HG02642 (cell line): Measurements from ENCODE around the gene HPCA.
"Not testable (repeated sequence)": the region's sequence is repeated elsewhere in the genome, so short reads cannot be mapped to it uniquely, and the experiment has no call there.

Experiments used
- ATAC-seq: cut with Tn5 transposase; IDR thresholded peaks from one replicate; pipeline ENCODE4 v1.9.1; 2021; ENCODE audit warnings: mild to moderate bottlenecking; ENCODE audit not compliant: unreplicated experiment, poor library complexity

Gene HPCA

DNA sequence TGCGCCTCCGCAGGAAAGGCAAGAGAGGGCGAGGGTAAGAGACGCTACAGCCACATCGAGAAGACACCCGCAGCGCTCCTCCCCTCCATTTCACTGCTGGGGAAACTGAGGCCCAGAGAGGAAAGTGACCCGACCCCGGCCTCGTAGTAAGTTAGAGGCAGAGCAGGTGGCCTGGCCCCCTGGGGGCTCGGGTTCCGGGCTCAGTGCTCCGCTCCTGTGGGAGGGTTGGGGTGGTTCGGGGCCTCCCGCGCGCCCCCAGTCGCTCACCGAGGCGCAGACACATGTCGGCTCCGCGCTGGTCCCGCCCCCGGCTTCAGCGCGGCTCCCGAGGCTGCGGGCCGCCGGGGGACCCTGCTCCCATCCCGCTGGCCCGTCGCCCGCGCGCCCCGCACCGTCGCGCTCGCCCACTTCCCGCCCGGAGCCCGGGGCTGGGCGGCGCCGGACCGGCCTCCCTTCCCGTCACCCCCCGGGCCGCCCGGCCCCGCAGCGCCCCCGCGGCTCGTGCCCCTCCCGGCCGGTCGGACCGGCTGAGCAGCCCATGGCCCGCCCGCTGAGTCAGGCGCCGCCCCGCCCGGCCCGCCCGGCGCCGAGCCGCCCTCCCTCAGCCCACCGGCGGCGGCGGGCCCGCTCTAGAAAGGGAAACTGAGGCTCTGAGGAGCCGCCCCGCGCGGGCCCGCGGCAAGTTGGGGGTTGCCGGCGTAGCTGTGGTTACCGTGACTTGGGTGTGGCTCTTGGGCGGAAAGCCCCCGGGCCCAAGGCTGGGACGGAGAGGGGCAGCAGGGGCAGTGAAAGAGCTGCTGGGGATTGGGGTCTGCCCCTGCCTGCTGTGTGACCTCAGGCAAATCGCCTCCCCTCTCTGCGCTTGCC is 14.9 kb downstream of the HPCA start, which contains the start of gene TMEM54:
Gene TMEM54, minus strand, starts transcription at position 434 of the 867 bp plus-strand sequence. Its CDS starts 151 bp downstream, at position 283.
- ATAC-seq: no peak

- no peak for ATAC-seq
These were observed 15.7 kb downstream of the HPCA start for GRCh38 chr1:32901823-32902534.

DNA sequence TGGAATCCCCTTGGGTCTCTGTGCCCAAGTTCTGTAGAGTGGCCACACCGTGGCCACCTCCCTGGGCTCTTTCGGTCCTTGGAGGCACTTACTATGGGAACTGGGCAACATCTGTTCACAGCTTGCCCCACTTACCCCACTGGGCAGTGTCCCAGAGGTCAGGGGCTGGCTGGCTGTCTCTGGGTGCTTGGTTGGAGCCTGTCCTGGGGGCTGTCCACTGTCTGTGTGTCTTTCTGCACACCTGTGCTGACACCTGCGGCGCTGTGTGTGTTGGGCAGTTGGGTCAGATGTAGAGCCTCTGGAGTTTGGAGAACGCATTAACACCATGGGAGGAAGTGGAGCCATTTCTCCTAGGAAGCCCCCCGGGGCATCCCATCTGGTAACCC is 16.2 kb downstream of the HPCA start:
- ATAC-seq: no peak

GRCh38 chr1:32903991-32904785 is 17.9 kb downstream of the HPCA start:
- no peak for ATAC-seq

GRCh38 chr1:32904797-32905196 is 18.5 kb downstream of the HPCA start:
- ATAC-seq: no peak

DNA sequence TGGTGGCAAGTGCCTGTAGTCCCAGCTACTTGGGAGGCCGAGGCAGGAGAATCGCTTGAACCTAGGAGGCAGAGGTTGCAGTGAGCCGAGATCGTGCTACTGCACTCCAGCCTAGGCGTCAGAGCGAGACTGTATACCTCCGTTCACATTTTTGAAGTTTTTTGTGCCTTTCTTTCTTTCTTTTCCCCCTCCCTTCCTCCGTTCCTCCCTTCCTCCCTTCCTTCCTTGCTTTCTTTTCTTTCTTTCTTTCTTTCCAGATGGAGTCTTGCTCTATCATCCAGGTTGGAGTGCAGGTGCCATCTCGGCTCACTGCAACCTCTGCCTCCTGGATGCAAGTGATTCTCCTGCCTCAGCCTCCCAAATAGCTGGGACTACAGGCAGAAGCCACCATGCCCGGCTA is 19.3 kb downstream of the HPCA start:
- not testable (repeated sequence) for ATAC-seq

- no peak for ATAC-seq
These were observed 20.4 kb downstream of the HPCA start for GRCh38 chr1:32906654-32907053.

- ATAC-seq: no peak
These were observed 21.1 kb downstream of the HPCA start for GRCh38 chr1:32907435-32907834.

GRCh38 chr1:32910319-32910718 is 24.0 kb downstream of the HPCA start:
- ATAC-seq: no peak

- no peak for ATAC-seq
These were observed 29.7 kb downstream of the HPCA start for GRCh38 chr1:32915766-32916706.

DNA sequence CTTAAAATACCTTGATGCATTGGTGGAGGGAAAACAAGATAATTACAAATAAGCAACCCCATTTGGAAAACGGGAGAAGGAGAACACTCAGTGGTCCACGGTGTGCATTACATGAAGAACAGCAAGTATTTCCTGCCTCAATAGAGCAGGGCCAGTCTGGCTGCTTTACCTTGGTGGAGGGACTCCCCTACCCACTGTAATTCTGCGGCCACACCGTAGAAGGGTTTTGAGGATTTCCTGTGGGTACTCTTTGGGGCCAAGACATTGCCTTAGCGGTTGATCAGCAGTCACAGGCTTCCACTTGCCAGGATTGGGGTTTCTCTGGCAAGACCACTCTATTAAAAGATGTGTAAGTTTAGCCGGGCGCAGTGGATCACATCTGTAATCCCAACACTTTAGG is 31.2 kb downstream of the HPCA start:
- no peak for ATAC-seq

GRCh38 chr1:32918179-32918578 is 31.9 kb downstream of the HPCA start:
- ATAC-seq: no peak

GRCh38 chr1:32919811-32920733 is 33.8 kb downstream of the HPCA start:
- no peak for ATAC-seq

DNA sequence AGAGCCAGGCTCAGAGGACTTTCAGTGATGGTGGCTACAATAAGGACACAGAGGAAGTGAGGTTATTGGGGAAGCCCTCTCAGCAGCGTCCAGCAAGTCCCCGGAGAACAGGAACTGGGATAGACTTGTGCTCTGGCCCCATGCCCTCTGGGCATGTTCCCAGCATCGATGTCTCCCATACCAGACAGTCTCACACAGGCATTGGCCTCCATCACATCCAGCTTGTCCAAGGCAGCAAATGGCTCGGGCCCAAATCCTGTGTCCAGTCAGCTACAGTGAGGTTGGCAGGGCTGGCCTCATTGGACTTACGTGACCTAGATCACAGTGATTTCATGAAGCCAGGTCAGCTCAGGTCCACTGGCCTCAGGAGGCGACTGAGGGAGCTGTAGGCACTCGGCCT is 34.5 kb downstream of the HPCA start:
- ATAC-seq: no peak

GRCh38 chr1:32924881-32925344 is 38.6 kb downstream of the HPCA start:
- ATAC-seq: no peak

DNA sequence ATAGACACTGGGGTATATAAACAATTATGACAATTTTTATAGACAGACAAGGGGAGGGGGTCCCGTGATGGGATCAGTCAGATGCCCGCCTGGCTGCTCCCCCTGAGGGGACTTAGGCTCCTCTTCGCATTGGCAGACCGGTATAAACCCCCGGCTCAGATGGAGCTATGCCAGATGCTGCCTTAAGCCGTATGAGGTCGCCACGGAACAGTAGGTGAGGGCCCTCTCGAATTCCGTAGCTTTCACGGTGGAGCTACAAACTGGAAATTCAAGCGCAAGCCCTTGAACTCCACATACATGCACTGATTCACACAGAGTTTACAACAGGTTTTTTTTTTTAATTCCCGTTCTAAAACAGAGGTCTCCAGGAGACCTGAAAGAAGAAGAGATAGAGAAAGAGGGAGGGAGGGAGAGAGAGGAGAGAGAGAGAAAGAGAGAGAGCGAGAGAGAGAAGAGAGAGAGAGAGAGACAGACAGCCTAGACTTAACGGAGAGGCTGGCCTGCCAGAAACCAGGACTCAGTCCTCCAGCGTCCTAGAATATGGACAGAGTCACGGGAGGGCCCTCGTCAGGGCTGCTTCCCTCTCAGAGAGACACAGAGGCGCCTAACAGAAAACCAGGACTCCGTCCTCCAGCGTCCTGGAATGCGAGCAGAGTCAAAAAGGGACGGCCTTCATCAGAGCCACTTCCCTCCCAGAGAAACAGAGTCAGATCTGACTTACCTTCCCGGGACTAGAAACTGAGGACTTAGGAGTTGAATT is 39.3 kb downstream of the HPCA start:
- no peak for ATAC-seq

DNA sequence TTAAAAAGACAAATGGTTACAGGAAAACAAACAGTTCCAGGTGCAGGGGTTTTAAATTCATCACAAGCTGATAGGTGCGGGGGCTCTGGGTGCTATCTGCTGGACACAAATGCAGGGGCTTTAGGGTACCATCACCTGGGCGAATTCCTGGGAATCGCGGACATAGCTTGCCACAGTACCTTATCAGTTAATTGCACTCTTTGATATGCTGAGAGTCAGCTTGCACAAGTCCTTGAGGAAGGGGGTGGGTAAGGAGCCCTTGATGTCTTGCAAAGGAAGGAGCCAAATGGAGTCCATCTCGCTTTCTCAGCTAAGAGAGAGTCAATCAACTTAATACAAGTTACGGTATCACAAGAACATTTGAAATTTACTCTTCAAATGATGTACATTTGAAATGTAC is 40.3 kb downstream of the HPCA start:
- ATAC-seq: no peak

DNA sequence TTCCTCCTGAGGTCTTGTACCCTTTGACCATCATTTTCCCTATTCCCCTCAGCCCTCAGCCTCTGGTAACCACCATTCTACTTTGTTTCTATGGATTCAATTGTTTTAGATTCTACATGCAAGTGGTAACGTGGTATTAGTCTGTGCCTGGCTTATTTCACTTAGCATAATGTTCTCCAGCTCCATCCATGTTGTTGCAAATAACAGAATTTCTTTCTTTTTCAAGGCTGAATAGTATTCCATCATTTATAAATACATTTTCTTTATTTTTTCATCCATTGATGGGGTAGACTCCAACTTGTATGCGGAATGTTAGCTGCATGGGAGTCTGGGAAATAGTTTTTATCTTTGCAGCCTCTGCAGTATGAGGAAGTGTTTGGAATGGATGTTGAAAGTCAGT is 41.1 kb downstream of the HPCA start:
- no peak for ATAC-seq
